ENCODE results near the gene GPHA2.
"Not testable (repeated sequence)": the region's sequence is repeated elsewhere in the genome, so short reads cannot be mapped to it uniquely, and the experiment has no call there.

Gene GPHA2, protein sequence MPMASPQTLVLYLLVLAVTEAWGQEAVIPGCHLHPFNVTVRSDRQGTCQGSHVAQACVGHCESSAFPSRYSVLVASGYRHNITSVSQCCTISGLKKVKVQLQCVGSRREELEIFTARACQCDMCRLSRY

DNA sequence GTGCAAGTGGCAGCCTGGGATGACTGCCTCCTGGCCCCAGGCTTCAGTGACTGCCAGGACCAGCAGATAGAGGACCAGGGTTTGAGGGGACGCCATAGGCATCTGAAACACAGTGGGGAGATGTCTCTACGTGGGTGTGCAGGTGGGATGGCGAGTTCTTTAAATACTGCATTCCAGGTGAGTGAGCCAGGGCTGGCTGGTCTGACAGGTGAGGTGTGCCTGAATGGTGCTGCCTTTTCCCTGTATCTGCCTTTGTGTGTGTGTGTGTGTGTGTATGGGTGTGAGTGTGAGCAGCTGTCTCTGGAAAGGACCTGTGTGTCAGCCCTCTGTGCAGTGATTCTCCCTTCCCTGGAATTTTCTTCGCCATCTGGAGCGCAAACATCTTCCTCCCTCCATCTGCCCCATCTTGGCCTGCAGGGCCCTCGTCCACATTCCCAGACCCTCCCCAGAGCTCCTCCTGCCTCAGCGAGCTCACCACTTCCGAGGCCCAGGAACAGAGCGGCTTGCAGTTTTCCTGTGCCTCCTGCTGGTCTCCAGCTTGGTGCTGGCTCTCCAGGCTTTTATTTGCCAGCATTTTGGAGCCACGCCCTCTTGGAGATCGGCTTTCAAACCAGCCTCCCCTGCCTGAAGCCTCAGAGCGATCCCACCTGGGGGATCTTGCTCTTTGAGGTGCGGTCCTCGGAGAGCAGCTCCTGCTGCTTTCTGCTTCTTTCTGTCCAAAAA, at the start of gene GPHA2:
Gene GPHA2, minus strand, starts transcription at position 535 of the 723 bp plus-strand sequence. Its CDS starts 433 bp downstream, at position 102.
- no peak for DNase-seq

DNA sequence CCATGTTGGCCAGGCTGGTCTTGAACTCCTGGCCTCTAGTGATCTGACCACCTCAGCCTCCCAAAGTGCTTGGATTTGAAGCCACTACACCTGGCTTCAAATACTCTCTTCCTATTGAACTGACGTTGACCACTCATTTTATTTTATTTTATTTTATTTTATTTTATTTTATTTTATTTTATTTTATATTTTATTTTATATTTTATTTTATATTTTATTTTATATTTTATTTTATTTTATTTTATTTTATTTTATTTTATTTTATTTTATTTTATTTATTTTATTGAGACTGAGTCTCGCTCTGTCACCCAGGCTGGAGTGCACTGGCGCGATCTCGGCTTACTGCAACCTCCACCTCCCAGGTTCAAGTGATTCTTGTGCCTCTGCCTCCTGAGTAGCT, 47.6 kb upstream of the GPHA2 start:
- not testable (repeated sequence) for DNase-seq

DNA sequence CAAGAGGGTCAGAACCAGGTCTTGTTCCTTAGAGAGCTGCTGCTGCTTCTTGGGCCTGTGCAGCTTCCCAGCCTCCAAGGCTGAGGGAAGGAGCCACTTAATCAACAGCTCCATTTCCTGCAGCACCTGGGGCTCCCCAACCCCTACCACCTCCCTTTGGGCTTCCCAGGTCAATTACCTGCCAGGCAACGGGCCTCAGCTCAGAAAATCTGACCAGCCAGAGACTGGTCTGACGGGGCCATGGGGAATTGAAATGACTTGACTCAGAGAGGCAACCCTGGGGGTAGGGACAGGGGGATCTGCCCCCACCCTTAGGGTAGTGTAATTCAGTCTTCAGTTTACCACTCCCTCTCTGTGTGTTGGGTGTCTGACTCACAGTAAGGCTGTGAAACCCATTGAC, 41.0 kb upstream of the GPHA2 start:
- no peak for DNase-seq

DNA sequence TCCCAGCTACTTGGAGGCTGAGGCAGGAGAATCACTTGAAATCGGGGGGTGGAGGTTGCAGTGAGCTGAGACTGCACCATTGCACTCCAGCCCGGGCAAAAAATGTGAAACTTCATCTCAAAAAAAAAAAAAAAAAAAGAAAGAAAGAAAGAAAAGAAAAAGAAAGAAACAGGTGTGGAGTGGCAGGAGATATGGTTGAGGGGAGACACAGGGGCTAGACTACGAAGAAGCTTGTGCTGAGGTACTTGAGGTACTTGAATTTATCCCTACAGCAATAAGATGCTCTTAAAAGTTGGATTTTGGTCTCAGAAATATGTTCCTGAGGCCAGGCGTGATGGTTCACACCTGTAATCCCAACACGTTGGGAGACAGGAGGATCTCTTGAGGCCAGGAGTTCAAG, 38.4 kb upstream of the GPHA2 start:
- no peak for DNase-seq

DNA sequence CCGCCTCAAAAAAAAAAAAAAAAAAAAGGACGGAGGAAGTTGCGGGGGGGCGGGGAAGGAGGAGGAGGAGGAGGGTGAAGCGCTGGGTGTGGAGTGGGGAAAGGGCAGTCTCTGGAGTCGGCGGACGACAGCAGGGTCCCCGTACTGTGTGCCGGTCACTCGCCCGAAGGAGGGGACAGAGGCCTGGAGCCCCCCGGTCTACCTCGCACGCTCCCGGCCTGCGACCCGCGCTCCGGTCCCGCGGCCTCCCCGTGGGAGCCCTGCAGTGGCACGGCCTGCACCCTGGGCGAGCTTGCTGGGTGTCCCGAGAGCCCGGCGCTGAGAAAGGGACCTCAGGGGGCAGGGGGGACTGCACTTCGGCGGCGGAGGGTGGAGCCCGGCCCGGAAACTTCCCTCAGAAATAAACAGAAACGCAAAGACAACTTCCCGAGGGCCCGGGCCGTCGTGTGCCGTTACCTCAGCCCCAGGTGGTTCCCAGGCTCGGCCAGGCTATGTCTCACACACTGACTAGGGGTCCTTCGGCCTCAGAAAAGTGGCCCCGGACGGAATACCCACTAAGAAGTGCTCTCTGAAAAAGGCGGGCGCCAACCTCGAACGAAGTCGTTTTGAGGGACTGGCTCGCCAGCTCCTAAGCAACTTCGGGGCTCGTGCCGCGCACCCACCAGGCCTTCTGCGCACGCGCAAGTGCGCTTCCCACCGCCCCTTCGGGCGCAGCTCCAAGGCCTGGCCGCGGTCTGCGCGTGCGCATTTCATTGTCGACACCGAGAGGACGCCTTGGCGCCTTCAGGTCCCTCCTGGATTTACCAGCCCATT, 35.9 kb upstream of the GPHA2 start, which contains the start of gene MAJIN:
Gene MAJIN, minus strand, starts transcription at position 688 of the 813 bp plus-strand sequence. CDS start 12,703 bp downstream, outside the sequence.
- DNase-seq, result peak; percentile 89 to 92

DNA sequence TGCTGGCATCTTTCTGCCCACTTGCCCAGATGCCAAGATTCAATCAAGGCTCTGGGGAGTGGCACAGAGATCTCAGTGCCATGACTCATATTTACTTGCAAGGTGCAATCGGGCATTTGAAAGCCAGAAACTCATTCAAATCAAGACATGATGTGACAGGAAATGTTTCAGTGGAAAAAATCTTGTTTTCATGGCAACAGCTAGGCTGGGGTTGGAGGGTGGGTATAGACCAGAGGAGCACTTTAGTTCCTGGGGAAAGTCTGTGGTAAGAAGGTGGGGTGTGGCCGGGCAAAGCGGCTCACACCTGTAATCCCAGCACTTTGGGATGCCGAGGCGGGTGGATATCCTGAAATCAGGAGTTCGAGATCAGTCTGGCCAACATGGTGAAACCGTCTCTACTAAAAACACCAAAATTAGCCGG, 35.0 kb upstream of the GPHA2 start:
- peak in 1 of 2 donors; percentile 9 for DNase-seq

DNA sequence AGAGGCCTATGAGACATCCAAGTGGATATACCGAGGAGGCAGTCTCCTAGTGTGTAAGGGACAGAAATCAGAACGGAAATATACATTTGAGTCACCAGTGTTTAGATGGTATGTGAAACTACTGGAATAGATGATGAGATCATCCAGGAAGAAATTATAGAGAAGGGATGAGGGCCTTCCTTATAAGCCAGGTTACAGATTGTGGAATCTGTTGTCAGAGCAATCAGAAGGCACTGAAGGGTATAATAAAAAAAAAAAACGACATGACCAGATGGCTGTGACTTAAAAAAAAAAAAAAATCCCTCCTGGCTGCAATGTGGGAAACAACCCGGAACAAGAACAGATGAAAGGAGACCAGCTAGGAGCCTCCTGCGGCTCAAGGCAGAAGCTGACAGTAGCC, 33.5 kb upstream of the GPHA2 start:
- DNase-seq, result no peak

DNA sequence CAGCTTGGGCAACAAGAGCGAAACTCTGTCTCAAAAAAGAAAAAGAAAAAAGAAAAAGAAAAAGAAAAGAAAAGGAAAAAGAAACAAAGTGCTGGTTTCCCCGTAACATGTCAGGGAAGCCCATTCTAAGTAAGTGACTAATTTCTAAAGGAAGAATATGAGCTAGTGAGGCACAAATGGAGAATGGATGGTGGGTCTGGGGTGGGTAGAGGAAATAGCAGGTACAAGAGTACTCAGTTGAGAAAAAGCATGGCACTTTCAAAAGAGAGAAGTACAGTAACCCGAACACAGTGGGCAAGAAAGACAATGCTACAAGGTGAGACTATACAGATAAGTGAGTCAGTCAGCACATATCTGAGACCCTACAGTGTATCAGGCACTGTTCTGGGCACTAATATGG, 31.7 kb upstream of the GPHA2 start:
- no peak for DNase-seq

DNA sequence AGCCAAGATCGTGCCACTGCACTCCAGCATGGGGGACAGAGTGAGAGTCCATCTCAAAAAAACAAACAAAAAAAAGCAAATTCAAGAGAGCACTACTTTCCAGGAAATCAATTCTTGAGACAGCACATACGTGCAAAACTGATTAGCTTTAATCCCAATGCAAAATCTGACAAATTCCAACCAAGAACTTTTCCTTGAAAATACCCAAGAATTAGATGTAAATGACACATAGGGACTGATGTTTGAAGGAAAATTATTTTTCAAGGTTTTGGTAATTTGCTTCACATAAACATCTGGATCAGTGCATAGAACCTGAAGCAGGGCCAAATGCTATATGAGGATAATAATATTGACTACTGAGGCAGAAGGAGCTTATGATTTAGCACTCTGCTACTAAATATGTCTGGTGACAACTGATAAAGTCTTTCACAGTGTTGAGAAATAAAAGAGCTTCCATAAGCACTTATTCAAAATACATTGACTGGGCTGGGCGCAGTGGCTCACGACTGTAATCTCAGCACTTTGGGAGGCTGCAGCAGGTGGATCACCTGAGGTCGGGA, 27.5 kb upstream of the GPHA2 start:
- no peak for DNase-seq

DNA sequence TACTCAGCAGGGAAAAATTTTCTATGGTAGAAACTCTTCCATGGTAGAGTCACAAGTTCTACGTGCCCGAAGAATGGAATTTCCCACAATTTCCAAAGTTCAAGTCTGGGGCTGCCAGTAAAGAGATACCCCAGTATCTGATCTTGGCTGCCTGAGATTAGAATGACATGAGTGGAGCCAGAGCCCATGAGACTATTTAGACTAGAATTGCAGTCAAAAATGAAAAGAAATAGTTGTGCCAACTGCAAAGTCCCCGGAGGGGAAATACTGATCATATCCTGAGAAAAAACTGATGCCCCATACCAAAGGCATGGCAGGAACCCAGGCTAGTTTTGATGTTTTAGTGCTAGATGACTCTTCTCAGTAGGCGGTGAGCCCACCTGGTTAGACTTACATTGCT, 25.0 kb upstream of the GPHA2 start:
- no peak for DNase-seq

DNA sequence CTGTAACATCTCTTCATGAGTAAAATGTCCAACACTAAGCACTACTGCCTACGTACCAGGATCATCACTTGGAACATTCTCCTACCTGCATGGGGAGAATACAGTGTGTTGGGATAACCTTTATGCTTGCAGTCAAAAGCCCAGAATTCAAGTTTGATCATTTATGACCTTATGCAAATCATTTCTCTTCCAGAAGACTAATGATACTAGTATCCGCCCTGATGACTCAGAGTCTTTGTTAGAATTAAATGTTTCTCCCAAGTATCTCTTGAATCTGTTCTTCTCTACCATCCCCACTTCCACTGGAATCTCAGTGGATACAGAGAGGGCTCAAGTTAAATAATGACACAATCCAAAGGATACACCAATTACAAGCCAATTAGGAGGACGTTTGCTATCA, 23.8 kb upstream of the GPHA2 start:
- DNase-seq, result no peak

DNA sequence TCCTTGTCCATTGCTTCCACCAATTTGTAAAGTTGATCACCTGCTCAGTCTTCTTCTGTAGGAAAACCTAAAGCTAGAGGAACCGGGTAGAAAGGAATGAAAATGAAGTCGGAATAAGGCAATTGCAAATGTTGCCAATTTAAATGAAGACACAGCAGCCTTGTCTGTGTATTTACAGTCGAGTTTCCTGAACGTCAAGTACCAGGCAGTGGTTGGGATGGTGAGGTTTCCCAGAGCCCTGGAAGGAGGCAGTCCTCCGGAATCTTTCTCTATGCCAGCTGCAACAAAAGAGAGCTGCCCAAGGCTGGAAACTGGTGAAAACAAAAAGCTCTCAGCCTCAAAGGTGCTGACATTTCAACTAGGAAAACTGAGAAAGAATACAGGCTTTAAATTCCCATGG, 18.5 kb upstream of the GPHA2 start:
- no peak for DNase-seq

DNA sequence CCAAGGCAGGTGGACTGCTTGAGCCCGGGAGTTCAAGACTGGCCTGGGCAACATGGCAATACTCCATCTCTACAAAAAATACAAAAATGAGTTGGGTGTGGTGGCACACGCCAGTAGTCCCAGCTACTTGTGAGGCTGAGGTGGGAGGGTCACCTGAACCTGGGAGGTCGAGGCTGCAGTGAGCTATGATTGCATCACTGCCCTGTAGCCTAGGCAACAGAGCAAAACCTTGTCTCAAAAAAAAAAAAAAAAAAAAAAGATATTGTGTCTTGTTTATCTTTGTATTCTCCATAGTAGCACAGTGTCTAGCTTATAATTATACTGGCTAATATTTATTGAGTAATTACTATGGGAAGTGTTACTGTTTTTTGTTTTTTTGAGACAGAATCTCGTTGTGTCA, 15.8 kb upstream of the GPHA2 start:
- no peak for DNase-seq

DNA sequence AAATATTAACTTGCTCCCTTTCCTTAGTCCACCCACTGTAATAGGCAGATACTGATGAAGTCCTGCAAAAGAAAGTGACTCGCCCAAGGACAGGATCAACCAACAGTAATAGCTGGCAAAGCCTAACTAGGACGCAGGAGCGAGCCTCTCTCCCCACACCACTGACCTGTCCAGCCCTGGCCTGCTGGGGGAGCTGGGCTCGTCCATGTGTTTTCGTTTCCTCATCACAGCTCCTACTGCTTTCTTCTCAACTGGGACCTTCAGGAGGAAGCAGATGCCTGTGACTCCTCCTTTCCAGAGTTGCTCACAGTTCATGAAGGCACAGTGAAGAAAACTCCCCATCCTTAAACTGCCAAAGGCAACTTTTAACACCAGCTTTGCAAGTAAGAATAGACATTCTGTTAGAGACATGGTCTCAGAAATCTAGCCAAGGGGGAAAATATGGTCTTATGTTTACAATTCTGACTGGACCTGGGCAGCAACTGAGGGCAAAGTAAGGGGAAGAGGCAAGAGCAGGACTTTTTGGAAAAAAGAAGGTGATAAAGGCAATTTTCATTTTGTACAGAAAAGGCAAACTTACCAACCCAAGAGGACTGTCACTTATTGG, 11.6 kb upstream of the GPHA2 start:
- DNase-seq, result no peak

DNA sequence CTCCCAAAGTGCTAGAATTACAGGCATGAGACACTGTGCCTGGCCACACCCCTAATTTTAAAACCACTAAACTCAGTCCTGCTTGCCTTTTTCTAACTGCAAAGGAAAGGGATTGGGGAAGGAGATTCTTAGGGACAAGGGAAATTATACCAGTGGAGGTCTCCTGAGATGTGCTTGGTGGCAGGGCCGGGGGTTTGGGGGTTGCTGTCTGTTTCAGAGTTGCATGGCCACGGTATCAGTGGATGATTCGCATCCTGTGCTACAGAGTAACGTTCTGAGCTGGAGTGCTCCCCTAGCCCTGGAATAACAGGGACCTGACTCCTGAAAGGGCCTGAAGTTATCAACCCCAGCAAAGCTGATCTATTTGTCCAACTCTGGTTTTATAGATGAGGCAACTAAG, 846 bp upstream of the GPHA2 start:
- DNase-seq, result no peak

DNA sequence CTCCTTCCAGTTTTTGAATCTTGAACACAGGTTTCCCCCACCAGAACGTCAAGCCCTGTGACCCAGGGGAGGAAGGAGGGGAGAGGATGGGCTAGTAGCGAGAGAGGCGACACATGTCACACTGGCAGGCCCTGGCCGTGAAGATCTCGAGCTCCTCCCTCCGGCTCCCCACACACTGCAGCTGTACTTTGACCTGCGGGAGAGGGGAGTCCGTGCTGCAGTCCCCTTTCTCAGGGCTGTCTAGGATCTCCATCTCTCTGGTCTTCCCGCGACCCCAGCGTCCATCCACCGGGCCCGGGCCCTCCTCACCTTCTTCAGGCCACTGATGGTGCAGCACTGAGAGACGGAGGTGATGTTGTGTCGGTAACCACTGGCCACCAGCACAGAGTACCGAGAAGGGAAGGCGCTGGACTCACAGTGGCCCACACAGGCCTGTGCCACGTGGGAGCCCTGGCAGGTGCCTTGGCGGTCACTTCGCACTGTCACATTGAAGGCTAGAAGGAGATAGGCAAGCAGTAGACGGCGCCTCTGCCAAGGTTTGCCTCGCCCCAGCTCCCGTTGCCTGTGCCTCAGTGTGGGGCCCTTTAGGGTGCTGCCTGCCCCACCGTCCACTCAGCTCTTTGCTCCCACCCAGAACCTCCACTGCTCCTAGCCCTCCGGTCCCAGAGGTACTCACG, 873 bp downstream of the GPHA2 start:
- DNase-seq, result no peak

DNA sequence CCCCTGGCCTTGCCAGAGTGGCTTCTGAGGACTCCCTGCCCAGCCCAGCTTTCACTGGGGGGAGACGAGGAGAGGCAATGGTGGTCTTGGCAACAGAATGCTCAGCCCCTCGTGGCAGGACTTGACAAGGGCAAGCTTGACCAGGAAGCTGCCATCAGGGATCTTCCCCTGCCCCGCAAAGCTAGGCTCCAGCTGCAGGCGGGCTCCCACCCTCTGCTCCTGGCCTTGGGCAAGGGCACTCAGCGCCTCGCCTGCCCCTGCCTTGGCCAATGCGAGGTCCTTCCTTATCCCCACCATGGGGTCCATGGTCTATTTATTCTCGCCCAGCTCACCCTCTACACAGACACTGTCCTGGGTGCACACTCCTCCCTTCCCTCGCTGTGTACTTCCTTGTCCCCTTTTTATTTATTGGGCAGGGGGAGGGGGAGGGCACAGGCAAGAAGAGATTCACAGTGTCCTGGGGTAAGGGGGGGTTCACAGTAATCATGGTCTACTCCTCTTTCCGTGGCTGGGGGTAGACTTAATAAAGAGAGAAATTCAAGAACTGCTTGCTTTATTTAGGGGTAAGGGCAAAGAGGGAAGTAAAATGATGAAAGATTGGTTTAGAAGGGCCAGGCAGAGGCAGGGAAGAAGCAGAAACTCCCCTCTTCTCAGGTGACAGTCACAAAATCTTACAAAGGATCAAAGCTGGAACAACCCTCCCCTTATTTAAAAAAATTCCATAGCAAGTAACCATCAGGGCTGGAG, 1.6 kb downstream of the GPHA2 start:
- no peak for DNase-seq

DNA sequence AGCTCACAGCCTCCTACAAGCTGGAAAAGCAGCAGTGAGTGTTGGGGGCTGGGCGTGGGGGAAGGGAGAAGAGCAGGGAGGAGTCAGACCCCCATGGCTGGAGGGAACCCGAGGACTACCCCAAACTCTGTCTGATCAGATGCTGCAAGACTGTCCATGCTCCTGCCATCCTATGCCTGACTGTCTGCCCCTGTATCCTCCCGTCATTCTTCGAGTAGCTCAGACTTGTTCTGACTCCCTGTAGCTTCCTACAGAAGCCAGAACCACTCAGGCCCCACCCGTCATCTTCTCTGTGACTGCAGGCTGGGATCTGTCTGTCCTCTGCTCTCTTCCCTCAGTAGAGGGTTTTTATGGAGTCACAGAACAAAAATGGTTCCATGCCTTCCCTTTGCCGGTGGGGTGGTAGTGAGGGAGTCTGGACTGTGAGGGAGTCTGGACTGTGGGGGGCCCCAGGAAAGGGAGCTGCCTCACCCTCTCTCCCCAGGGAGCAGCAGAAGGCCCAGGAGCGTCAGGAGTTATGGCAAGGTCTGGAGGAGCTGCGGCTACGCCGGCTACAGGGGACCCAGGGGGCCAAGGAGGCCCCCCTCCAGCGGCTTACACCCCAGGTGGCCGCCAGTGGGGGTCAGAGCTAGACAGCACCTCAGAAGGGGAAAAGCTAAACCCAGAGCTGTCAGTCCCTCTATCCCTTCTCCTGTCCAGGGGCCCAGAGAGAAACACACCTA, 2.3 kb downstream of the GPHA2 start:
- DNase-seq, result no peak

DNA sequence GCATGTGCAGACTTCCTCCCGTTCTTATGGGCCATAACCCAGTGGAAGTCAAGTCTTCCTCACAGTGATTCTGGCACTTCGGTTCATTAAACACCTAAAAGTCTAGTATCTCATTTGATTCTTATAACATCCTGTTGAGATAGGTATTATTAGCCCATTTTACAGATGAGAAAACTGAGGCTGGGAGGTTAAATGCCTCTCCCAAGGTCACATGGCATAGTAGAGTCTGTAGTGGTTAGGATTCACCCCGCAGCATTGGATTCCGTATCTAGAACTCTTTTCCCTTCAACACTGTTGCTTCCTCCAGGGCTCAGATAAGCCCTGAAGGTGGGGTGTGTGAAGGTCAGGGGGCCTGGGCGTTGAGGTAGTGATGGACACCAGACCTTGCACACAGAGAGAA, 3.4 kb downstream of the GPHA2 start:
- DNase-seq, result no peak

DNA sequence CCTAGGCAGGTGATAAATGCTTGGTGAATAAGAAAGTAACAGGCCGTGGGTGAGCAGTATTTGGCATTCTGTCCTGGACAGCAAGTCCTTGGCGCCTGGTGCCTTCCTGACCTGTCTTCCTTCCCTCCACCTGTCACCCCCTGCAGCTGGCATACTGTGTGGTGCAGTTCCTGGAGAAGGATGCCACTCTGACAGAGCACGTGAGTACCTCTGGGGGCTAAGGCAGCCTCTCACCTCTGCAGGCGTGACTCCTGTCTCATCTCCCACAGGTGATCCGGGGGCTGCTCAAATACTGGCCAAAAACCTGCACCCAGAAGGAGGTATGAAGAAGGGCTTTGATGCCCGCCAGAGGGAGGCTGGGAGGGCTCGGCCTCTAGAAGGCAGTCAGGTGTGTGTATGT, 4.4 kb downstream of the GPHA2 start:
- DNase-seq, result no peak

DNA sequence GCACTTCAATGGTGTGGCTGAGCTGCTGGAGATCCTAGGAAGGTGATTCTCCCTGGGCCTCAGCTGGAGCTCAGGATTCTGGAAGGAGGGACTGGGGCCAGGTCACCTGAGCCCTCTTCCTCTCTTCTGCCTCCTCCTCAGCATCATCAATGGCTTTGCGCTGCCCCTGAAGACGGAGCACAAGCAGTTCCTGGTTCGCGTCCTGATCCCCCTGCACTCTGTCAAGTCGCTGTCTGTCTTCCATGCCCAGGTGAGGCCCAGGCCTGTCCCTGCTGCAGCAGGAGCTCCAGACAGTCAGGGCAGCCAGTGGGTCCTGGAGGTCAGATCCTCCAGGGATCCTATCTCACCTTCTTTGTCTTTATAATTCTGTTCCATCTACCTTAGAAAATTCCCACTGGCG, 5.4 kb downstream of the GPHA2 start:
- no peak for DNase-seq

Data from CD4-positive, alpha-beta T cell treated with Interleukin-4 for 1 hour (primary cell).